ENCODE results near the gene INPP5A.
"Not testable (repeated sequence)": the region's sequence is repeated elsewhere in the genome, so short reads cannot be mapped to it uniquely, and the experiment has no call there.

The INPP5A gene

GRCh38 chr10:132537684-132538001, at the start of gene INPP5A:
Gene INPP5A, plus strand, starts transcription at chr10:132537787. Its CDS starts 310 bp downstream, at chr10:132538097.
- DNase-seq (ENCODE audit: low spot score) = no peak

GRCh38 chr10:132488231-132488821, 49.3 kb upstream of the INPP5A start:
- DNase-seq (ENCODE audit: low spot score) = no peak

DNA sequence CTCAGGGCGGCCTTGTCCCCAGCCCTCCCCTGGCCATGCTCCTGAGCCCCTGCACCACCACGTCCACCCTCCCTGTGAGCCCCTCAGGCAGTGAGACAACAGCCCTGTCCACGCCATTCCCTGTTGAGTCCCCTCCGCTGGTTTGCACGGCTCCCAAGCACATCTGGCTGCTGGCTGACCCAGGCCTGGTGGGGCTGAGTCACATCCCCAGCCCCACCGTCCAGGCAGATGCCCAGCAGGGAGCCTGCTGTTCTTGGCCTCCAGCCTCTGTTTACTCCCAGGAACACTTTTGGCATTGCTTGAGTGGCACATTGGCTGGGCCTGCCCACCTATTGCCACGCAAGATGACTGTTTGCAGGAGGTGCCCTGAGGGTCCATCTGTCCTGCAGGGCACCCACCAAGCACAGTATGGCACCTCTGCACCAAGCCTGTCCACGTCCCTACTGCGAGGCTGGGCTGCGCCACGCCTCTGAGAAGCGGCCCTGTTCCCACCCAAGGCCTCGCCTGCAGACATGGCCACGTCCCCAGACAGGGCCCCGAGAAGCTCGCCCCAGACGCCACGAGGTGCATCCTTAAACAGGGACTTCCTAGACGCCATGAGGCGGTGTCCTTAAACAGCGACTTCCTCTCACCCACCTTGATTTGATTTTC, 48.4 kb upstream of the INPP5A start:
- no peak for DNase-seq (ENCODE audit: low spot score)

DNA sequence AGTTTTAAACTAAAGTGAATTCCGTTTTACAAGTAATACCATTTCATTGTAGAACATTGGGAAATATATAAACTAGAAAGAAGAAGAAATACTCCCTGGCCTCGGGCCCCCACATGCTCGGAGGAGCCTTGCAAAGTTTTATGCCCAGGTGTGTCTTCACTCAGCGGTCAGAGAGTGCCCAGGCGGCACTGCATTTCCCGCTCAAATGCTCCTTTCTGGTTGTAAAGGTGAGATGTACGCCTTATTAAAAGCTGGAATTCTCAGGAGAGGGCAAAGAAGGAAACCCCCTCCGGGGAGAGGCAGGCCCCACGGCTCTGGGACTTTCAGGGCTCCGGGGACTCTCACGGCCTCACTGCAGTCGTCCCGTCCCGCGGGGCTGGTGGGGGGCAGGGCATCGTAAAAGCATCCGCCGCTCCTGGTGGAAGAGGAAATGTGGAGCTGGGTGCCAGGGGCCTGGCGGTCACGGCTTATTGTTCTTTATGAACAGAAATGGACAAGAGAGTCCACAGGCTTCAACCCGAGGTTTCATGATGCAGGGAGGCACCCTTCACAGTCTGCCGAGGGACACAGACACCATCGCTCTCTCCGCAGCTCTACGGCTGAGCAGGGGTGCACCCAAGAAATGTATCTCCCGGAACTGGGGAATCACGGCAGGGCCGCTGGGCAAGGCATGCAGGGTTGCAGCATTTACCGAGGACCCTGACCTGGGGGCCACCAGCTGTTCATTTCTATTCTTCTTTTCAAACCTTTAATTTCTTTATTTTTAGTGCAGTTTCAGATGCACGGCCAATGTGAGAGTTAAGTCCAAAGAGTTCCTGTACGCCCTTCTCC, 47.7 kb upstream of the INPP5A start:
- no peak for DNase-seq (ENCODE audit: low spot score)

GRCh38 chr10:132491534-132491933, 46.1 kb upstream of the INPP5A start:
- DNase-seq (ENCODE audit: low spot score) = not testable (repeated sequence)

DNA sequence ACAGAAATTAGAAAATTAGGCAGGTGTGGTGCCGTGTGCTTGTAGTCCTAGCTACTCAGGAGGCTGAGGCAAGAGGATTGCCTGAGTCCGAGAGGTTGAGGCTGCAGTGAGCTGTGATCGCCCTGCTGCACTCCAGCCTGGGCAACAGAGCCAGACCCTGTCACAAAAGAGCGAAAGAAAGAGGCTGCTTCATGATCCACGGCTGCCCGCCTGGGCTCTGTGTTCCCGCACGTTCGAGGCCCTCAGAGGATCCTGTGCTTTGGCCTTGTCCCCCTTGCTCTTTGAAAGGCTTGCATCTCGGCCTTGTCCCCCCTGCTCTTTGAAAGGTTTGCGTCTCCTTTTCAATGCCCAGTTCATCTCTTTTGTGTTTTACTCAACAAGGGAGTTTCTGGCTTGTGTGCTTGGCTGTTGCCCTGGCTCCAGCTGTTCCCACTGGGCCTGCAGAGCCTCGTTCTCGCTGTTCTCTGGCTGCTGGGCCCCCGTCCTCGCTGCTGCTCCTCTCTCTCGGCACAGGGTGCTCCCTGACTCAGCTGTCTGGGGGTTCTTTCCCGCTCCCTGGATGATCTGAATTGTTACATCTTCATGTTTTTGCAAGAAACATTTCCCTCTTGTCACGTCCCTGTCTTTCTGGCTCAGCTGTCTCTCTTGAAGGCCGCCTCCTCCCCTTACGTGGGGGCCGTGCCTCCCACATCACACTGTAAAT, 45.1 kb upstream of the INPP5A start:
- no peak for DNase-seq (ENCODE audit: low spot score)

GRCh38 chr10:132493246-132493755, 44.3 kb upstream of the INPP5A start:
- no peak for DNase-seq (ENCODE audit: low spot score)

- DNase-seq (ENCODE audit: low spot score) = no peak
Measured at GRCh38 chr10:132493756-132494290, 43.8 kb upstream of the INPP5A start.

- DNase-seq (ENCODE audit: low spot score) = no peak
Measured at GRCh38 chr10:132494866-132495630, 42.5 kb upstream of the INPP5A start.

DNA sequence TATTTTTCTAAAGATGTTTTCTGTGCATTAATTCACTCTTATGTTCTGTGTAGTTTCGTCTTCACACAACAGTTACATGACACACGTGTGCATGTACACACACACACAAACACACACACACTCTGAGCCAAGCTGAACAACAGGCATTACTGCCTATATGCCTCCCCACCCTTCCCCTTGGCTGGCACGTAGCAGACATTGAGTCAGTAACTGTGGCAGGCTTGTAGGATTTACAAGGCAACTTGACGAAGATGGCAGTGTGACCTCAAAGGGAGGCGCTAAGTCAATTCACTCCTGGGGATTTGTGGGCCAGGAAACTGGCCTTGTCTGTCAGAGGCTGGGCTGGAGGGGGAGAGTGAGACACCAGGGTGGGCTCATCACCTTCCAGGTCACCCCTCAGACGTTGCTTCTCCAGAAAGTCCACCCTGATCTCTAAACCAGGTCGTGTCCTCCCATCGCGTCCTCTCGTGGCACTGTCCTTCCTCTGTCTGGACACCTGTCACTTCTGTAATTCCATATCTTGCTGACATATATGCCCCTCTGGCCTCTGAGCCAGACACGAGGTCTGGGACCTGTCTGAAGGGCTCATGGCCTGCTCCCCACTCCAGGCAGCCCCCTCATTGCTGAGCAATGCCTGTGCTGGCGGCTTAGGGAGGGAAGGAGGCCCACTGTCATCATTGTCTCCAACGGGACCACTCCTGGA, 41.1 kb upstream of the INPP5A start:
- no peak for DNase-seq (ENCODE audit: low spot score)

GRCh38 chr10:132497063-132497680, 40.4 kb upstream of the INPP5A start:
- no peak for DNase-seq (ENCODE audit: low spot score)

GRCh38 chr10:132497861-132498561, 39.6 kb upstream of the INPP5A start:
- peak; percentile 60 for DNase-seq (ENCODE audit: low spot score)

DNA sequence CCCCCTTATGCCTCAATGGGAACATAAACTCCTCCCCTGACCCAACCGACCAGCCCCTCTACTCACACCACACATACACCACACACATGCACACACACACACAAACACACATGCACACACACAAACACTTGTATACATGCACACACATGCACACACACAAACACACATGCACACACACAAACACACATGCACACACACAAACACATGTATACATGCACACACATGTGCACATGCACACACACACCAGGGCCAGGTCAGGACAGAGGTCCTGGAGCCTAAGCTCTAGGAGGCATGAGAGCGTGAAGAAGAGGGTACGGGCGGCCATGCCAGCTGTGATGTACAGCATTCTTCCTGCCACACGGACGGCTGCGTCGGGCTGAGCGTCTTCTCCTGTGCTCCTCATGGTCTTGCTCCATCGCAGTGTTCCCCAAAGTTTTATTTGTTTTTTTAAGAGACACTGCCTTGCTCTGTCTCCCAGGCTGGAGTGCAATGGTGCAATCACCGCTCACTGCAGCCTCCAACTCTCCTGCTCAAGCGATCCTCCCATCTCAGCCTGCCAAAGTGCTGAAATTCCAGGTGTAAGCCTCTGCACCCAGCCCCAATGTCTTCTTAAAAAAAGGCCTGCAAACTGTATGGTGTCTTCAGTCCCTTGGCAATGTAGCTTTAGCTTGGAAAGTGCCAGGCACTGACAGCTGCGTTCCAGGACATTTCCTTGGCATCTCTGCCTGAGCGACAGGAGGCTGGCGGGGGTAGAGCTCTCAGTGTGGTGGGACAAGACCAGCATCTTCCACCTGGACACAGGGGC, 38.8 kb upstream of the INPP5A start:
- DNase-seq (ENCODE audit: low spot score) = peak; percentile 84

DNA sequence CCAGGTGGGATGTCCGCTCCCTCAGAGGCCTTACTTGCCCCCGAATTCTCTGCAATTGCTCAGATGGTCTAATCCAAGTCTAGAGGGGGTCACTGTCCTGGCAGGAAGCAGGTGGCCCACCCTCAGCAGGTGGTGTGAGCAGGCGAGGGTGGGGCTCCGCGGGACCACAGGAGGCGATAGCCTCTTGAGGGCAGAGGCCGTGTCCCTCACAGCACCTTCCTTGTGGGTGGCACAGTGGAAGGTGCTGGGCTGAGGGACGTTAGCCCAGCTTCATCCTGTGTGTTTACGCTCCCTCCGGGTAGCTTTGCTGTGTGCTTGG, 38.3 kb upstream of the INPP5A start:
- no peak for DNase-seq (ENCODE audit: low spot score)

DNA sequence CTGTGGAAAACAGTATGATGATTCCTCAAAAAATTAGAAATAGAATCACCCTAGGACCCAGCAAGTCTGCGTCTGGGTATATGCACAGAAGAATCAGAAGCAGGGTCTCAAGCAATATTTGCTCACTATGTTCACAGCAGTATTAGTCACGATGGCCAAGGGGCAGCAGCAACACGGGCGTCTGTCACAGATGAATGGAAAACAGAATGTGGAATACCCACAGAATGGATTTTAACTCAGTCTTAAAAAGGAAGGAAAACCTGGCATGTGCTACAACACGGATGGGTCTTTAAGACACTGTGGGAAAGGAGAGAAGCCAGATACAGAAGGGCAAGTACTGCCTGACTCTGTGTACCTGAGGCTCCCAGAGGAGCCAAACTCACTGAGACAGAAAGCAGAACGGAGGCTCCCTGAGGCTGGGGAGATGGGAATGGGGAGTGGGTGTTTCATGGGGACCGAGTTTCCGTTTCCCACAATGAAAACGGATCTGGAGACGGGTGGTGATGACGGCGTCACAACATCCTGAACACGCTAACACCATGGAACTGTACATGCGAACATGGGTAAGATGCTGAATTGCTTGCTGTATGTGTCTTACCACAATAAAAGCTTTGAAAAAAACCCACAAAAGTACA, 36.7 kb upstream of the INPP5A start:
- DNase-seq (ENCODE audit: low spot score) = no peak

DNA sequence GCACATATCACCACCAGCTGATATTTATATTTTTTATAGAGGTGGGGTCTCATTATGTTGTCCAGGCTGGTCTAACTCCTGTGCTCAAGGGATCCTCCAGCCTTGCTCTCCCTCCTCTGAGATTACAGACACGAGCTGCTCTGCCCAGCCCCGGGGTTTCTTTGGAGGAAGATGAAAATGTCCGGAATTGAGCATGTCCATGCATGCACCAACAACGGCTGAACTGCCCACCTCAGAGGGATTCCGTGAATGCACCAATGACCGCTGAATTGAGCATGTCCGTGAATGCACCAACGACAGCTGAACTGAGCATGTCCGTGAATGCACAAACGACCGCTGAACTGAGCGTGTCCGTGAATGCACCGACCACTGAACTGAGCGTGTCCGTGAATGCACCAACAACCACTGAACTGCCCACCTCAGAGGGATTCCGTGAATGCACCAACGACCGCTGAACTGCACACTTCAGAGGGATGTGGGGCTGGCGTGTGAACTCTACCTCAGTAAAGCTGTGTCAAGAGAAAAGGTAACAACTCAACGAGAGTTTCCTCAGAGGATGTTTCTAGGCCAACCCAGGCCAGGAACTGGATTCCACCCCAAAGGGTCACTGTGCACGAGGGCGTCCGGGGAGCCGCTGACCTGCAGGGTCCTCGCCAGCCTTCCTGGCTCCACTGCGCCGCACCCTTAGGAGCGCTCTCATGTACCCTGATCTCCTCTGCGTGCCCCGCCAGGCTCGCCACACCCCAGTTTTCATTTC, 34.9 kb upstream of the INPP5A start:
- no peak for DNase-seq (ENCODE audit: low spot score)

DNA sequence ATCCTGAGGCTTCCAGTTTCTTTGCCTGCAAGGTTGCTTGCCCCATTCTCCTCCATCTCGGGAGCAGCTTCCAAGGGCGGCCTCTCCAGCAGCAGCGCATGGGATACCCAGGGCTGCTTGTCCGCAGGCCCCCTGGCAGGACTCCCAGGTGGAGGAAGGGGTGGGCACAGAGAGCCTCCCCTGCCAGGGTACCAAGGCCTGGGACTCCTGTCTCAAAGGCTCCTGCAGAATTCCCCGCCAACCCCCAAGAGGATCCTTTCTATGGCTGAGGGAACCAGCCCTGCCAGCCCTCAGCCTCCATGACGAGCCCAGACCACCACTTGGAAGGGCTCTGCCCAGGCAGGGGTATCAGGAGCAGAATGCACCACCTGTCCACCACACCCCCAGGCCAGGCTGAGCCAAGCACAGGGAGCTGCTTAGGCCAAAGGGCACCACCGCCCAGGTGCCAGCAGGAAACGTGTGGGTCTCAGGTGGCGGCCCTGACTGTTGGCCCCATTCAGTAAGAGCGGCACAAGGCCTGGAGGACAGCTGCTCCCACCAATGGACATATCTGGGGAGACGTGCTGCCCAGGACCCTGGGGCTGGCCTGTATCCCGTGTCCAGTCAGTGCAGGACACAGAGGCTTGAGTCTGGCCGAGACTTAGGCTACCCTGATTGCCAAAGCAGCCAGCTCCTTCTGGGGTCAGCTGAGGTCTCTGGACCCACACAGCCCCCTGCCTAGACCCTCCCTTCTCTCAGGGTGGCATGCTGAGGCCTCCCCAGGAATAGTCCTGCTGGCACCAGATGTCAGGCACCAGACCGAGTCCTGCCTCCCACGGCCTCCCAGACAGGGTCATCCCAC, 33.8 kb upstream of the INPP5A start:
- DNase-seq (ENCODE audit: low spot score) = no peak
